Activated naive CD4-positive, alpha-beta T cell treated with anti-CD3 and anti-CD28 coated beads, Interleukin-2, amount 50 U/mL, for 24 hours (primary cell): ENCODE results near the gene RAPGEF1.

Experiments
- H3K27ac Mint-ChIP-seq: one replicate; pipeline ENCODE4 v1.8.0; 2021; ENCODE audit warnings: mild to moderate bottlenecking, mixed read lengths
- H3K27me3 Mint-ChIP-seq: one replicate; pipeline ENCODE4 v1.8.0; 2021; ENCODE audit warnings: mixed read lengths
- H3K36me3 Mint-ChIP-seq: one replicate; pipeline ENCODE4 v1.8.0; 2021; ENCODE audit warnings: mixed read lengths
- H3K4me1 Mint-ChIP-seq: one replicate; pipeline ENCODE4 v1.8.0; 2021; ENCODE audit warnings: mixed read lengths
- H3K4me3 Mint-ChIP-seq: one replicate; pipeline ENCODE4 v1.8.0; 2021; ENCODE audit warnings: mild to moderate bottlenecking, mixed read lengths
- H3K9me3 Mint-ChIP-seq: one replicate; pipeline ENCODE4 v1.8.0; 2021; ENCODE audit warnings: mixed read lengths

RAPGEF1 gene, protein sequence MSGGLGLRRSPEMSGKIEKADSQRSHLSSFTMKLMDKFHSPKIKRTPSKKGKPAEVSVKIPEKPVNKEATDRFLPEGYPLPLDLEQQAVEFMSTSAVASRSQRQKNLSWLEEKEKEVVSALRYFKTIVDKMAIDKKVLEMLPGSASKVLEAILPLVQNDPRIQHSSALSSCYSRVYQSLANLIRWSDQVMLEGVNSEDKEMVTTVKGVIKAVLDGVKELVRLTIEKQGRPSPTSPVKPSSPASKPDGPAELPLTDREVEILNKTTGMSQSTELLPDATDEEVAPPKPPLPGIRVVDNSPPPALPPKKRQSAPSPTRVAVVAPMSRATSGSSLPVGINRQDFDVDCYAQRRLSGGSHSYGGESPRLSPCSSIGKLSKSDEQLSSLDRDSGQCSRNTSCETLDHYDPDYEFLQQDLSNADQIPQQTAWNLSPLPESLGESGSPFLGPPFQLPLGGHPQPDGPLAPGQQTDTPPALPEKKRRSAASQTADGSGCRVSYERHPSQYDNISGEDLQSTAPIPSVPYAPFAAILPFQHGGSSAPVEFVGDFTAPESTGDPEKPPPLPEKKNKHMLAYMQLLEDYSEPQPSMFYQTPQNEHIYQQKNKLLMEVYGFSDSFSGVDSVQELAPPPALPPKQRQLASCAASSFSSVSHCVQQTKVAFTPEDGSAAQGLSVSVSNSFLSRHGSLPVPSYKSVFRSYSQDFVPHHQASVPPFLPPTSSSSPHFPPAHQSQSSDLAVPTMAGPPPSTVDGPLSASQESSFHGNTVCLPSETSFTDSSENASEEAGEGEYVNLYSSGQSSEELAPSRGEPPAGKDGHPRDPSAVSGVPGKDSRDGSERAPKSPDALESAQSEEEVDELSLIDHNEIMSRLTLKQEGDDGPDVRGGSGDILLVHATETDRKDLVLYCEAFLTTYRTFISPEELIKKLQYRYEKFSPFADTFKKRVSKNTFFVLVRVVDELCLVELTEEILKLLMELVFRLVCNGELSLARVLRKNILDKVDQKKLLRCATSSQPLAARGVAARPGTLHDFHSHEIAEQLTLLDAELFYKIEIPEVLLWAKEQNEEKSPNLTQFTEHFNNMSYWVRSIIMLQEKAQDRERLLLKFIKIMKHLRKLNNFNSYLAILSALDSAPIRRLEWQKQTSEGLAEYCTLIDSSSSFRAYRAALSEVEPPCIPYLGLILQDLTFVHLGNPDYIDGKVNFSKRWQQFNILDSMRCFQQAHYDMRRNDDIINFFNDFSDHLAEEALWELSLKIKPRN (N-terminal part only)

DNA sequence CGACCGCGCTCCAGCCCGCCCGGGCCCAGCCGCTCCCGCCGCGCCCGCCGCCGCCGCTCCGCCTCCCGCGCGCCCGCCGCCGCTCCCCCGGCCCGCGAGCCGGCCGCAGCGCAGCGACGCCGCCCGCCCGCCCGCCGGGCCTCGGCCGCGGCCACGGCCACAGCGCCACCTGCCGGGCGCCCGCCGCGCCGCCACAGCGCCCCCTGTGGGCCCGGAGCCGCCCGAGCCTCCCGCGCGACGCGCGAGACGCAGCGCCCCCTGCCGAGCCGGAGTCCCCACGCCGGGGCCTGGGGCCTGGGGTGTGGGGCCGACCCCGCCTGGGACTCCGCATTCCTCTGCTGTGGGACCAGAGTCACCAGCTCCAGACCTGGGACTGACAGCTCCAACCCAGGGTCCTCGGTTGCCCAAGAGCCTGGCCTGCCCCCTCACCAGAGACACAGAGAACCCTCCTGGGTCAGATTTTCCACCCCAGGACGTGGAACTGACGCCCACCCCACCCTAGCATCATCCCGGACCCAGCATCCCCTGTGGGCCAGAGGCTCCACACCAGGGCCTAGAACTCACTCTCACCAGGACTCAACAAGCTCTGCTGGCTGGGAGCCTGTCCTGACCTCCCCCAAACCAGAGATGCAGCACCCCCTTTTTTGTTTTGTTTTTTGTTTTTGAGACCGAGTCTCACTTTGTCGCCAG is at the start of gene RAPGEF1:
TSS of gene RAPGEF1 (minus strand) at position 118 of the 690 bp plus-strand sequence. CDS start 246 bp downstream, outside the sequence.
- peaks cover 57% of the 10 kb centered on the region for H3K4me1 Mint-ChIP-seq

DNA sequence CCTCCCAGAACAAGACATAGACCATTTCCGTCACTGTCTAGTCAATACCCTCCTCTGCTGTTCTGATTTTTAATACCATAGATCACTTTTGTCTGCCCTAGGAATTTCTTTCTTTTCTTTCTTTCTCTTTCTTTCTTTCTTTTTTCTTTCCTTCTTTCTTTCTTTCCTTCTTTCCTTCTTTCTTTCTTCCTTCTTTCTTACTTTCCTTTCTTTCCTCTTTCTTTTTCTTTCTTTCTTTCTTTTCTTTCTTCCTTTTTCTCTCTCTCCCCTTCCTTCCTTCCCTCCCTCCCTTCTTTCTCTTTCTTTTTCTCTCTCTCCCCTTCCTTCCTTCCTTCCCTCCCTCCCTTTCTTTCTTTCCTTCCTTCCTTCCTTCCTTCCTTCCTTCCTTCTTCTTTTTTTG is 49.0 kb upstream of the RAPGEF1 start:
- H3K36me3 Mint-ChIP-seq: no peaks in the 10 kb centered on the region
- no peaks in the 10 kb centered on the region for H3K4me1 Mint-ChIP-seq
- peaks cover 18% of the 10 kb centered on the region for H3K27me3 Mint-ChIP-seq
- no peak overlapping the region for H3K27ac Mint-ChIP-seq
- no peak overlapping the region for H3K4me3 Mint-ChIP-seq
- H3K9me3 Mint-ChIP-seq: peaks cover 2% of the 10 kb centered on the region

More for the DNA sequence above, at the start of gene RAPGEF1:
- Mint-ChIP-seq H3K9me3 (no peaks in the 10 kb centered on the region), H3K4me3 (peak within 1 kb of the TSS; percentile 91), H3K27me3 (no peaks in the 10 kb centered on the region), H3K36me3 (peaks cover 3% of the 10 kb centered on the region), H3K27ac (peak within 1 kb of the TSS; percentile 83)

DNA sequence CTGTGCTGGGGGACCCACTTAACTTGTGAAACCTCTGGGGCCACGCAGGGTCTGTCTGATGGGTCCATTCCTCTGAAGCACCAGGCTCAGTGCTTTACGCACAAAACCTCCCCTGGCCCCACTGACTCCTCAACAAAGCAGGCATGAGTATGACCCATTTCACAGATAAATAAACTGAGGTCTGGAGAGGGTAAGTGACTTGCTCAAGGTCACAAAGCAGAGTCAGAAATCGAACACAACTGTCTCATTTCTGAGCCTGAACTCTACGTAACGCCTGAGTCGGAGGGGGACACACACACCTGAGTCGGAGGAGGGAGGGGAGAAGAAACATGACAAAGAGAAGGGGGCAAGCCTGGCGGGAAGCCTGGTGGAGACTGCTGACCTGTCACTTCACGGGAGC is 48.0 kb upstream of the RAPGEF1 start:
- H3K4me1 Mint-ChIP-seq: no peaks in the 10 kb centered on the region
- H3K27me3 Mint-ChIP-seq: peaks cover 23% of the 10 kb centered on the region
- peaks cover 2% of the 10 kb centered on the region for H3K36me3 Mint-ChIP-seq
- H3K4me3 Mint-ChIP-seq: no peak overlapping the region
- peaks cover 10% of the 10 kb centered on the region for H3K9me3 Mint-ChIP-seq
- no peak overlapping the region for H3K27ac Mint-ChIP-seq

DNA sequence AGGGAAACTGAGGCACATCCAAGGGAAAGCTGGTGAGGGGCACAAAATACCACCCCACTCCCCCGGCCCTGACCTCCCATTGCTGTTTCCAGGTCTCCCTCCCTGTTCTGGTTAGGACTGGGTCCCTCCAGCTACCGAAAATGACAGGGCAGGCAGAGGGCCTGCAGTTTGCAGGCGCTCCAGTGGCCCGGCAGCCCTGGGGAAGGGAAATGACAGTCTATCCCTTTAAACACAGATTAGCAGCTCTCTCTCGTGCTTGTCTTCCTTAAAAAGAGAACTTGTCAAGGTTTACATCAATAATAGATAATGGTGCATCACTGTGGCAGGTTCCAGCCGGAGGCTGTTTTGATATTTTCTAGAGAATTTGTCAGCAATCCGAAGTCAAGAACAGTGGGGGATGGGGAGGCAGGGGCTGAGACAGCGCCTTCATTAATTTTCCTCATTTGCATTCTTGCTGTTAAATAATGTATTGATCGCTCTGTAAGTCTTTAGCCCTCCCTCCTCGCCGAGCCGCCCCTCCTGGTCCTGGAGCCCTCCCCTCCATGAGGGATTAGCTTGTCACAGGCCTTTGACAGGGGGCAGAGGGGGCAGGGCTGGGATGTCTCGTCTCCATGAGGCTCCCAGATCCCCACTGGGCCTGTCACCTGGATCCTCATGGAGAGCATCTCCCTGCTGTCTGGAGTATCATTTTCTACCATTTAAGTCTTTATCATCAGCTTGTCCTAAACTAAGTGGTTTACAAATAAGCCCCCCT is 45.0 kb upstream of the RAPGEF1 start:
- Mint-ChIP-seq H3K36me3 (peaks cover 2% of the 10 kb centered on the region), H3K9me3 (peaks cover 10% of the 10 kb centered on the region), H3K4me3 (no peak overlapping the region), H3K27ac (no peak overlapping the region), H3K27me3 (peaks cover 23% of the 10 kb centered on the region), H3K4me1 (no peaks in the 10 kb centered on the region)

DNA sequence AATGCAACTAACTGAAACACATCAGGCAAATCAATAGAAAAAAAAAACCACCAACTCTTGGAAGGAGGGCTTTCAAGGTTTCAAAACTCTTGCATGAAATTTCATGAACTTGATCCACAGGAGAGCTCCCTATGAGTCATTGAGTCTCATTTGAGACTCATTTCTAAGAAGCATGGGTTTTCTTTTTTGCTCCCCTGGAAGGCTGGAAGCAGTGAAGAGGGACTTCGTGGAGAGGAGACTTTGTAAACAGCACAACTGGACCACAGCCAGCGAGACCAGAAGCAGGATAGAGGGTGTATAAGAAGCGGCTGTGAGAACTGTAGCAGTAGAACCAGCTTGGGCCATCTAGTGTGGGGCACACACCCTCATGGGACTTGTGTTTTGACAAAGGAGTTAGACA is 41.2 kb upstream of the RAPGEF1 start:
- Mint-ChIP-seq H3K9me3 (peaks cover 10% of the 10 kb centered on the region), H3K4me3 (no peak overlapping the region), H3K36me3 (peaks cover 2% of the 10 kb centered on the region), H3K27ac (no peak overlapping the region), H3K27me3 (peaks cover 12% of the 10 kb centered on the region), H3K4me1 (no peaks in the 10 kb centered on the region)

DNA sequence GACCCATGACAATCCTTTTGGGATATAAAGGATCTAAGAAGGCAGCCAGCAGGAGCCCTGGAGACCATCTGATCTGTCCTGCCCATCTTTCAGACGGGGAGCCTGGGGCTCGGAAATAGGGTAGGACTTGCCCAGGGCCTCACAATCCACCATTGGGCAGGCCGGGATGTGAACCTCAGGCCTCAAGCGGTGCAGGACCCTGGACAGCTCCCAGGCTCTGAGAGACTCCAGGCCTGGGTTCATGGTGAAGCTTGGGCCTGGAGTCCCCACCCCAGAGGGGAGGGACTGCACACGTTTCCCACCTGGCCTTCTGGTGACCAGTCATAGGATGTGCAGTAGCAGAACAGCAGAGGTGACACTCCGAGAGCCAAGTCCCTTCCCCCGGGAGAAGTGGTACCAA is 36.6 kb upstream of the RAPGEF1 start:
- peaks cover 9% of the 10 kb centered on the region for H3K27me3 Mint-ChIP-seq
- H3K4me1 Mint-ChIP-seq: no peaks in the 10 kb centered on the region
- H3K9me3 Mint-ChIP-seq: no peaks in the 10 kb centered on the region
- no peaks in the 10 kb centered on the region for H3K36me3 Mint-ChIP-seq
- H3K4me3 Mint-ChIP-seq: no peak overlapping the region
- no peak overlapping the region for H3K27ac Mint-ChIP-seq

DNA sequence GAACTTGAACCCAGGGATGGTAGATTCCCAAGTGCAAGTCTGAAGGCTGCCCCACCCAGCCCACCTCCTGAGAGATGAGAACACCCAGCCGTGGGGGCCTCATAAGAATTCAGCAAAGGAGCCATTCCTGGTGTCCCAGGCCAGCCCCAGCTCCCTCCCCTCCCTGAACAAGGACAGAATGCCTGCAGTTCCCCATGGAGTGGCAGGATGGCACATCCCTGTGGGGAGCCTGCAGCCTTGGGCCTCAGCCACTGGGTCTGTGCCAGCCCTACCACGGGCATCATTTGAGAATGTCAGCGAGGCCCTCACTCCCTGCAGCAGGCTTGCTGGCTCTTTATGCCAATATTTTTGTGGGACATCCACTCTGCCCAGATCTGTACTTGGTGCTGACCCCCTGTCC is 36.2 kb upstream of the RAPGEF1 start:
- Mint-ChIP-seq H3K4me1 (no peaks in the 10 kb centered on the region), H3K27ac (no peak overlapping the region), H3K27me3 (peaks cover 7% of the 10 kb centered on the region), H3K4me3 (no peak overlapping the region), H3K9me3 (no peaks in the 10 kb centered on the region), H3K36me3 (no peaks in the 10 kb centered on the region)

DNA sequence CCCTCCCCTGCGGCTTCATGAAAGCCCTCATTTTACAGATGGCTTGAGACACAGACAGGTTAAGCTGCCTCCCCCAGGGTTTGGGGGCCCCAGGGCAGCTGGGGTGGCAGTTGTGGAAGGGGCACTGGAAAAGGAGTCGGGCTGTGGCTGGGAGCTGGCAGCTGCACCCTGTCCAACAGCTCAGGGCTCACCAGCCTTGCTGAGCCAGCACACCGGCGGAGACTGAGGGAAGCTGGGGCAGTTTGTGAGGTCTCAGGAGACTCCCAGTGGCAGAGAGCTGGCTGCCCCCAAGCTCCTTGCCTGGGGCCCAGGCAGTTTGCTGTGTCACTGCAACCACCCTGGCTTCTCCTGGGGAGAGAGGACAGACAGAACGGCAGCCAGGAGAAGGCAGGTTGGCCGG is 34.8 kb upstream of the RAPGEF1 start:
- peaks cover 7% of the 10 kb centered on the region for H3K27me3 Mint-ChIP-seq
- no peaks in the 10 kb centered on the region for H3K9me3 Mint-ChIP-seq
- H3K36me3 Mint-ChIP-seq: no peaks in the 10 kb centered on the region
- no peaks in the 10 kb centered on the region for H3K4me1 Mint-ChIP-seq
- H3K27ac Mint-ChIP-seq: no peak overlapping the region
- H3K4me3 Mint-ChIP-seq: no peak overlapping the region

DNA sequence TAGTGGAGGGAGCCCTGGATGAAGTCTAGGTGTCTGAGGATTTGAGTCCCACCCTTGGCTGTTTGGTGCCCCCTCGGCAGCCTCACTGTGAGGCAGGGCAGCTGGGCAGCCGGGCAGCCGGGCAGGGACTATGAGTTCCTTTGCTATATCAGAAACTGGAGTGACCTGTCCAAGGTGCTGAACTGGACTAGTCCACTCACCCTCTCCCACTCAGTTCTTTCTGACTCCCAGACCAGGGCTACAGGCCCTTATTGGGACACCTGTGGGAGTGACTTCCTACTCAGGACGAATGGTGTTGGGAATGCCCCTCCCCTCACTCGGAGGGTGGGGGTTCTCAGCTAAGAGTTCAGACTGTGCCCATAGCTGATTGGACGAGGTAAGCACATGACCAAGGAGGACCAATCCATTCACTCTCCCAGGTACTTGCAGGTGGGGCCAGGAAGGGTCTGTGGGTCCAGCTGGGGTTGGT is 34.1 kb upstream of the RAPGEF1 start:
- no peaks in the 10 kb centered on the region for H3K36me3 Mint-ChIP-seq
- no peak overlapping the region for H3K27ac Mint-ChIP-seq
- peaks cover 4% of the 10 kb centered on the region for H3K27me3 Mint-ChIP-seq
- H3K4me1 Mint-ChIP-seq: no peaks in the 10 kb centered on the region
- H3K9me3 Mint-ChIP-seq: no peaks in the 10 kb centered on the region
- no peak overlapping the region for H3K4me3 Mint-ChIP-seq

DNA sequence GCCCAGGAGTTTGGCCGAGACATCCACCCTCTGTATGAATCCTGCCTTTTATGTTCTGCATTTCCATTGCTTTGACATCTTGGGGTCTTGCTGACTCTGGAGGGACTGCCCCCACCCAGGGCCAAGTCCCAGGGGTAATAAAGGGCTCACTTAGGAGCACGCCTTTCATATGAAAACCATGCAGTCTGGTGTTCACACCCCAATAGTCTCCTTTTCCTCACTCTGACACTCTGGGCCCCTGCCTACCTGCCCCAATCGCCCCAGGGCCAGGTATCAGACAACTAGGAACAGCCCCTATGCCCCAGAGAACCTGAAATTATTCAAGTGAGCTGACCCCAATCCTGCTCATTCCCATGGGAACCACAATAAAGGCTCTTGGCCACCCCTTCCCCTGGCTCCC is 33.1 kb upstream of the RAPGEF1 start:
- Mint-ChIP-seq H3K9me3 (no peaks in the 10 kb centered on the region), H3K27me3 (peaks cover 4% of the 10 kb centered on the region), H3K4me1 (no peaks in the 10 kb centered on the region), H3K36me3 (no peaks in the 10 kb centered on the region), H3K4me3 (no peak overlapping the region), H3K27ac (no peak overlapping the region)

DNA sequence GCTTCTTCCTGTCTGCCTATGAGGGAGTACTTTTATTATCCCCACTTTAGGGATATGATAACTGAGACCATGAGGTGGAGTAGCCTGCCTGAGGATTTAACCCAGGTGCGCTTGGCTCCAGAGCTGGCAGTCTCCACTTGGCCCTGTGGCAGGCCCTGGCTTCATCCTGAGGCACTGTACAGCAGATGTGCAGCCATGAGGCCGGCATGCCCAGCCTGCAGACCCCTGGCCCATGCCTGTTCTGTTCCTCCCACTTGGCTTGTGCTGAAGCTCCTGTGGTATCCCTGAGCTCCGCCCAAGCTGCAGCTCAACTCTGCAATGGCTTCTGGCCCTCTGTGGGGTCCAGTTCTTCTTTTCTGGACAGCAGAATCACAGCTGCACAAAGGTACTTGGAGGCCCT is 31.8 kb upstream of the RAPGEF1 start:
- Mint-ChIP-seq H3K9me3 (no peaks in the 10 kb centered on the region), H3K4me1 (no peaks in the 10 kb centered on the region), H3K27ac (no peak overlapping the region), H3K27me3 (peaks cover 5% of the 10 kb centered on the region), H3K36me3 (no peaks in the 10 kb centered on the region), H3K4me3 (no peak overlapping the region)

DNA sequence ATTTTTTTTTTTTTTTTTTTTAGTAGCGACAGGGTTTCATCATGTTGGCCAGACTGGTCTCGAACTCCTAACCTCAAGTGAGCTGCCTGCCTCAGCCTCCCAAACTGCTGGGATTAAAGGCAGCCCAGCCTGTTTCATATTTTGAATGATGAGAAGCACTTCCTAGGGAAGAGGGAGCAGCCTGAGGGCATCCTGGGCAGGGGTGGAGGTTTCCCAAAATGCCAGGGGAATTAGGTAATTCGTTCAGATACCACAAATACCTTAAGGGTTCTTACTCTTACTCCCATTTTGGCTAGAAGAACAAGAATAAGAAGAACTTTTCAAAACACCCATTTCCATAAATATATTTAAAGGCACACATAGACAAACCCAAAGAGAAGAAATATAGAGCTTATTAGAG is 29.5 kb upstream of the RAPGEF1 start:
- peaks cover 5% of the 10 kb centered on the region for H3K27me3 Mint-ChIP-seq
- H3K9me3 Mint-ChIP-seq: no peaks in the 10 kb centered on the region
- H3K36me3 Mint-ChIP-seq: no peaks in the 10 kb centered on the region
- H3K27ac Mint-ChIP-seq: no peak overlapping the region
- H3K4me3 Mint-ChIP-seq: no peak overlapping the region
- H3K4me1 Mint-ChIP-seq: no peaks in the 10 kb centered on the region

DNA sequence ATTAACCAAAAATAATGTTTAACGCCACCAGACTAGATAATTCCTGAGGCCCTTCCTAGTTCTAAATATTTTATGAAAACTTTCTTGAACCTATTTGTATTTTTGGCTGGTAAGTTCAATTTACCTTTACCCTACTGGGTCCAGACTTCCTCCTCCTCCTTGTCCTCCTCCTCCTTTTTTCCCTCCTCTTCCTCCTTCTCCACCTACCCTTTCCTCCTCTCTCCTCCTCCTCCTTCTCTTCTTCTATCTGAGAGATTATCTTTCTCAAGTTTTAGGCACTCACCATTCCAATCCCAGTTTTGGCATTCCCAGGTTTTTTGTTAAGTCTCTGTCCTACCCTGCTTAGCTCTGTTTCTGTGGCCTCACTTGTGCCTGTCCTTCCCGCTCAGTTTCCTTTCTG is 24.7 kb upstream of the RAPGEF1 start:
- H3K4me3 Mint-ChIP-seq: no peak overlapping the region
- H3K27me3 Mint-ChIP-seq: peaks cover 1% of the 10 kb centered on the region
- H3K9me3 Mint-ChIP-seq: no peaks in the 10 kb centered on the region
- no peaks in the 10 kb centered on the region for H3K4me1 Mint-ChIP-seq
- H3K36me3 Mint-ChIP-seq: no peaks in the 10 kb centered on the region
- no peak overlapping the region for H3K27ac Mint-ChIP-seq

DNA sequence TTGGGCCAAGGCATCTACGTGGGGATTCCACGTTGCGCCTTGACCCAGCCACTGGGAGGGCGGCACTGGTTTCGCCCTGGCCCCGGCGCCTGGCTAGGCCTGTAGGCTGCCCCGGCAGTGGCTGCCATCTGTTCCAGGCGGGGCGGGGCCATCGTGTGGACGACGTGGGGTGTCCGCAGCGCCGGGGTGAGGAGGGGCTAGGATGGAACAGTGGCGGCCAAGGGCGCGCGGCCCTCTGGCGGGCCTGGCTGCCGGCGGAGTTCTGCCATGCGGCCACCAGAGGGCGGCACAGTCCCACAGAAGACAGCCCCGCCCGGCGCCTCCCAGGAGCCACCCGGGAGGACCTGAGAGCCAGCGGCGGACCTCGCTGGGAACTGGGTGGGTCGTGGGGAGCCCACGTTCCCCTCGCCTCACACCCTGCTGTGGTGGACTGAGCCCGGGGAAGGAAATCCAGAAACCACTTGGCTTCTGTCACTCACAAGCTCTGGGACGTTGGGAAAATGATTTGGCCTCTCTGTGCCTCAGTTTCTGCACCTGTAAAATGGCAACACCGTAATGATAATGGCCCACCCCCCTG is 22.6 kb upstream of the RAPGEF1 start:
- no peak overlapping the region for H3K27ac Mint-ChIP-seq
- H3K4me3 Mint-ChIP-seq: no peak overlapping the region
- peaks cover 1% of the 10 kb centered on the region for H3K27me3 Mint-ChIP-seq

More for the DNA sequence above, 22.6 kb upstream of the RAPGEF1 start:
- Mint-ChIP-seq H3K36me3 (no peaks in the 10 kb centered on the region), H3K4me1 (peaks cover 7% of the 10 kb centered on the region), H3K9me3 (no peaks in the 10 kb centered on the region)
